GM21723 (cell line): ENCODE data around the gene CREB5.

Experiments
- ATAC-seq: cut with Tn5 transposase; IDR thresholded peaks from one replicate; pipeline ENCODE4 v1.9.1; 2021; ENCODE audit warnings: mild to moderate bottlenecking, moderate library complexity; ENCODE audit not compliant: unreplicated experiment

Gene CREB5

DNA sequence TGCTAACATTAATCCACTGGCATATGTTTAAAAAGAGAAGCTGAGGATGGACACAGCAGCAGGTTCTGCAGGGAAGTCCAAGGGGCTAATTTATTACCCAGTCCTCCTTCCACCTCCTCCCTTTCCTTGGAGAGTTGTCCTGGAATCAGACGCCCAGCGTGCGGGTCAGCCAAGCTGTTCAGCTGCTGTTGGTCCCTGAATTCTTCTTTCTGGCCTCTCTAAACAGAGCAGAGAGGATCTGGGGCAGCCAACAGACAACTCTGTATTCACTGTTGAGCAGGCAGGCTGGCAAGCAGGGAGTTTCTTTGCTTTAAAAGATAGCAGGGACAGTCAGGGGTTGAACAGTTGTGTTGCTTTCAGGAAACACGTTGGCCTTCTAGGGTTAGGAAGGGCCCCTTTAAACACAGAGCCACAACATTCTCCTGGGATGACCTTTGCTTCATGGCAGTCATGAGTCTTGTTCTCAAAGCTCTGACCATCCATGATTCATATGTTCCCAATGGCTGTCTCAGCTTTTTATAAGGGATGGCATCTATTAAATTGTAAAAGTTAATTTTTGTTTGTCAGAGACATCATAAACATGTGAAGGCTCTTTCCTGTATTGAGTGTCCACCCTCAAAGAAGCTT is 217.0 kb downstream of the CREB5 start:
- ATAC-seq = no peak

DNA sequence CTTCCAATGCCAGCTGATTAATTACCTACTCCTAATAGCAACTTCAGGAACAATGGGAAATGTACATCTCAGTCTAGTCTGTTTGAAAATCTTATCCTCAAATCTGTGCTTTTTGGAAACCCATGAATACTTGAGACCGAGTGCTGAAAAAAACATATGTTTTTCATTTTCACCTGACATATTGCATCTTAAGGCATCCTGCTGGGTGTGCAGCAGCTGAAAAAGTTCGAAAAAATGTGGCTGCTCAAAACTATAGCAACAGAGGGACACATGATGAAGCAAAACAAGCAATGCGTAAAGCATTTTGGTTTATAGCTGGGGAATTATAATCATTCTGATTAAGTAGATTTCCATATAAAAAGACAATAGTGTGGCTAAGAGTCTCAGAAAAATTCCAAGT is 218.0 kb downstream of the CREB5 start:
- ATAC-seq = no peak

DNA sequence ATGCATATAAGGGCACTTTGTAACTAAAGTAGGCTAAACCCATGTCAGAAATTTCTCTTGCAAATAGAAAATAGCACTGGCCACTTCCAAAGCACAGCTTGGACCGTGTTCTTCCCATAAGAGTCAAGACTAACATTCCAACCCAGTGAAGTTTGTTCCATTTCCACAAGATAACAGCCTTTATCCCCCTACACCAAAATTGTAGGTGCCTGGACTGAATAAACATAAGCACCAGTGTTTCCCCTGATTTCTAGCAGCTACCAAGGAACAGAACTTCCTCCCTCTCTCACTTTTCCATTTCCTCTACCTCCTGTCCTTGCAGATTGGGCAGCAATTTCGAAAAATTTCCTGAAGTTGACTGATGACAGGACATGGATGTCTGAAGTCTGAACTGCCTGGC is 219.7 kb downstream of the CREB5 start:
- ATAC-seq = no peak

DNA sequence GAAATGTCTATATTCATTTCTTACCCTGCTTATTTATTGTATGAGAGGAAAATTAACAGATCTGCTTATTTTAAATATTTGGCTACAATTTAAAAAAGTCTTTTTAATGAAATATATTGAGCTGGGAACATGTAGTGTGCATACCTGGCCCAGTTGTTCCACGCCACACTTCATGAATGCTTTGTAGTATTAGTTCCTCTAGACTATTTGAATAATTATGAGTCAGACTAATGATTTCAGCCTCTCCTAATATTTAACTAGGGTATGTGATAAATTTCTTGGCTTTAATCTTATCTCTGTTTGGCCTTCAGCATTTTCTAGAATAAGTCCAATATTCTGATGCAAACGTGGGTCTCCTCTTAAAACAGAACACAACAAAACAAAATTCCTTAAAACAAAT is 226.6 kb downstream of the CREB5 start:
- no peak for ATAC-seq

DNA sequence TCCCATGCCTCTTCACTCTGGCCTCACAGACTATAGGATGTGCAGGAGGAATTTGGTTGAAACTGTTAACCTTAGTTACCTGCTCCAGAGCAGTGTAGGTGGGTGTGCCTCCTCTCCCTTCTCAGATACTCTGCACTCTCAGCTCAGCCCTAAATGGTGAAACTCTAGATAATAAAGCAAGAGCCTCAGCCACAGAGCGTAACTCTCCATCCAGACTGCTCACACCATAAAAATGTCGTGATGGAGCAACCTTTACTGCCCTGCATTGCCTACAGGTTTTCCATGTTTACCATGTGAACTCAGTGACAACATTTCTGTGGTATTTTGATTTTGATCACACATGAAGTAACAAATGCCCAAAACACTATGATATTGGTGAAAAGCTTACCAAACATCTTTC is 227.7 kb downstream of the CREB5 start:
- no peak for ATAC-seq

DNA sequence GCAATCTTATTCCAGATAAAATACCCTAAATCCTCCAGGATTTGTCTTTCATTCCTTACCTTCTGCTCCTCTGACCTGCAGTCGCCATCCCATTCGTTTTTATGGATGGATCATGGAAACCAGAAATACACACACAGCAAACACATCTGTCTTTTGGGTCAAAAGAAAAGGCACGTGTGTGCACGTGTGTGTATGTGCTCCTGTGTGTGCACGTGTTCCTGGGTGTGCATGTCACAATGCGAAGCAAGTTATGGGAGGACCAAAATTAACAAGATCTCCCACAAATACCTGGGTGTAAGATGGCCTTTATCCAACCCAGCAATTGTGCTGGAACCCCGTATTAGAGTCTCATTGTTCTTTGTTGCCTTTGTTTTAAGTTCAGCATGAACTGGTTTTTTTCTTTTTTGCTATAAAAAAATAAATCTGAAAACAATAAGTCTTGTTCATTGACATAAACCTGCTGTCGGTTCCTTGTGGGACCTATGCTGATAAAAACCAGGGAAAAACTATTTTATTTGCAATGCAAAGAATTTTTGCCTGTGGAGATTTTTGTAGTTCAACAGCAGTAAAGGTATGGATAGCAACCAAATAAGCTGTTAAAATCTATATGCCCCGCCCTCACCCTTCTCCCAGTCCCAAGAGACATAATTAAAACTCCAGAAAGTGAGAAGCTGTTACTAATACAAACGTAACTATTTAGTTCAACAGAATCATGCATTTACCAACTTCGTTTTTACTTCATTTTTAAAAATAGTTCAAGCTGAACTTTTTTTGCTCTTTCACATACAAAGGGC is 229.6 kb downstream of the CREB5 start:
- ATAC-seq = no peak

DNA sequence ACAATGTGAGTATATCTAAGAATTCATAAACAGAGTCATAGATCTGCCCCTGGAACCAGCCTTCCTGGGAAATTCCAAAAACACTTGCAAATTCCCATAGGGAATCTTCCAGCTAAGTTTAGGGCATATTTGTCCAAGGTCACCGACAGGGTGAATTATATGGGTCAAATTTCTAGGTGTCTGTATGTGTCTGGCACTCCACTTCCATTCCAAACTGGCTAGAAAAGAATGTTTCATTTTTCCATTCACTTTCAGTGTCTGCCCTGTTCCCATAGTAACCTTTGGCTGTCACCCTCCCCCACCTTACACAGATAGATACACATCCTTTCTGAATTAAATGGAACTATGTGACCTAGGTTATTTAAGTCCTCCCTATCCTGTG is 230.9 kb downstream of the CREB5 start:
- ATAC-seq = no peak

DNA sequence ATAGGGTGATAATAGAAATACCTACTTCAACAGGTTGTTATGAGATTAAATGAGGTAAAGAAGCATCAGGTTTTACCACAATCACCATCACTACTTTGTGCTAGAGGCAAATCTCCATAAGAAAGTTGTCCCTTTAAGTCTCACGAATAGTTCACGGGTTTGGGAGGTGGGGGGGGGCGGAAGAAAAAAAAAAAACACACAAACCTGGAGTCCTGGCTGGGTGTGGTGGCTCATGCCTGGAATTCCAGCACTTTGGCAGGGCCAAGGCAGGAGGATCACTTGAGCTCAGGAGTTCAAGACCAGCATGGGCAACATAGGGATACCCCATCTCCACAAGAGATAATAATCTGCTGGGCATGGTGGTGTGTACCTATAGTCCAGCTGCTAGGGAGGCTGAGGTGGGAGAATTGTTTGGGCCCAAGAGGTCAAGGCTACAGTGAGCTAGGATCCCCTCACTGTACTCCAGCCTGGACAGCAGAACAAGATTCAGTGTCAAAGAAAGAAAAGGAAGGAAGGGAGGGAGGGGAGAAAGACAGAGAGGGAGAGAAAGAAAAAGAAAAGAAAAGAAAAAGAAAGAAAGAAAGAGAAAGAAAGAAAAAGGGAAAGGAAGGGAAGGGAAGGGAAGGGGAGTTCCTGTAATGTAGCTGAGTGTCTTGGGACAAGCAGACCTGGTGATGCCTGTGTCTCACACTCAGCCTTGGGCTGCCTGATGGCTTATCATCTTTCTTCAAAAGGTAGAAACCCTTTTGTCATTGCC is 231.4 kb downstream of the CREB5 start:
- ATAC-seq = no peak

DNA sequence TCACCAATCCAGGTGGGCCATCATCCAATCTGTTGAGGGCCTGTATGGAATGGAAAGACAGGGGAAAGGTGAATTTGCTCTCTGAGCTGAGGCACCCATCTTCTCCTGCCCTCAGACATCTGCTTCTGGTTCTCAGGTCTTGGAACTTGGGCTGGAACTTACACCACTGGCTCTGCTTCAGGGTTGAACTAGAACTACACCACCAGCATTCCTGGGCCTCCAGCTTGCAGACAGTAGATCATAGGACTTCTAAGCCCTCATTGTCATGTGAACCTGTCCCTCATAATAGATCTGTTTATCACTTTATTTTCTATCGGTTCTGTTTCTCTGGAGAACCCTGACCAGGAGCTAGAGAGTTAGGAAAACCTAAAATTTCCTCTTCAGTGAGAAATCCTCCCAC is 233.5 kb downstream of the CREB5 start:
- ATAC-seq = no peak

DNA sequence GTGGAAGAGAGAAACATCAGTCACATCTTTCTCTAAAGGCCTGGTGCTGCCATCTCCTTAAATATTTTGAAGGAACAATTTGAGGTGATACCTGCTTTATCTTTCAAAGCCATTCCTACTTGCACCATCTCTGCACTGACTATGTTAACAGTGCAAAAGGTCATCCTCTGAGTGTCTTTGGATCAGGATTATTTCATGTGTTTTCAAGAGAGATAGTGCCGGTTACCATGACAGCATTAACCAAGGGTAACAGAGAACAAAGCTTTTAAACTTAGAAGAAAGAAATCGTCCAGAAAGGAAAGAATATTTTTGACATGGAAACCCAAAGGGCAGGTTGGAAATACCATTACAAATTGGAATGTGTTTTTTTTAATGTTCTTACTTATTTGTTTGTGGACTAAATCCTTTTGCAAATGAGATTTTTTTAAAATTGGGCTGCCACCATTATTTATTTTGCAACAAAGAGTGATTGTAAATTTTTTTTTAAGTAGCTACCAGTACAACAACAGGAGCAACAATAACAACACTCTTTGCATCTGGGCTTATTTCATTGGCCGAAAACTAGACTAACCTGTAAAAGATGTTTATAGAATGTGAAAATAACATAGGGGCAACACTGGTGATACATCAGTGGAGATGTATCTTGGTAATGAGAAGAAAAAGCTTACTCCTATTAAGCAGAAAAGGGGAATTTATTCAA is 234.2 kb downstream of the CREB5 start:
- no peak for ATAC-seq

DNA sequence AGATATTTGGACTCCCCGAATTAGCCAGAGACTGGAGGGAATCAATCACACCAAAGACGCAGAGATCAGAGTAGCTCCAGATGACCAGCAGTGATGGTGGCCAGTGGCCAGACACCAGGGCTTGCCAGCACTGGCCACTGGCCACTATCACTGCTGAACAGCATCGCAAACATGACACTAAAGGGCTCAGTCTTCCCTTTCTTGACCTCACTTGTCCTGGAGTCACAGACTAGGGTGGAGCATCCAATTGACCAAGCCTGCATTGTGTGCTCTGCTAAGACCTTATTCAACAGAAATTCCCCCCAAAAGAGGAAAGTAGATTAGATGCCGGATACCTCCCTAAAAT is 234.7 kb downstream of the CREB5 start:
- no peak for ATAC-seq

DNA sequence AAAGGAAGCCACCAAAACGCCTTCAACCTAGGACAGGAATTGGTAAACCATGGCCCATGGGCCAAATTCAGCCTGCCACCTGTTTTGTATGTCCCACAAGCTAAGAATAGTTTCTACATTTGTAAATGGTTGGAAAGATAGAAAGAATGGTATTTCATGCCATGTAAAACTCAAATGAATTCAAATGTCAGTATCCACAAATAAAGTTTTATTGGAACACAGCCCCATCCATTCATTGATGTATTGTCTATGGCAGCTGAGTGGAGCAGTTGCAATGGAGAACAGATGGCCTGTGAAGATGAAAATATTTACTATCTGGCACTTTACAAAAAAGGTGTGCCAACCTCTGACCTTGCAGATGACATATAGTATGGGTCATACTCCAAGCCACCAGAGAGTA is 236.9 kb downstream of the CREB5 start:
- no peak for ATAC-seq

DNA sequence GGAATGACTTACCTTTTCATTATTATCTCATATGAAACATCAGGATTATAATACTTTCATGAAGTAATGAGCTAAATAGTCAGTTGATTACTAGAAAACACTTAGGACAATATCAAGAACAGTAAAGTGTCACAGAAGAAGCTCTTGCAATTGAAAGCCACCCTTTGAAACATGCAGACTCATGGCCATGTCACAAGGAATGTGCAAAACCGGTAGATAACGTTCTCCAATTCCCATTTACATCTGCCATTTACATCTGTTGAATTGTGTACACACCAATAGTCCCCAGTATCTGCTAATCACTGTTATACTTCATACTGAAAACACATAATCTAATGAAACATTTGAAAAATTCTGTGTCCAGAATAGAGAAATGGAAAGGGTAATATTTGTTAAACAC is 237.5 kb downstream of the CREB5 start:
- no peak for ATAC-seq

DNA sequence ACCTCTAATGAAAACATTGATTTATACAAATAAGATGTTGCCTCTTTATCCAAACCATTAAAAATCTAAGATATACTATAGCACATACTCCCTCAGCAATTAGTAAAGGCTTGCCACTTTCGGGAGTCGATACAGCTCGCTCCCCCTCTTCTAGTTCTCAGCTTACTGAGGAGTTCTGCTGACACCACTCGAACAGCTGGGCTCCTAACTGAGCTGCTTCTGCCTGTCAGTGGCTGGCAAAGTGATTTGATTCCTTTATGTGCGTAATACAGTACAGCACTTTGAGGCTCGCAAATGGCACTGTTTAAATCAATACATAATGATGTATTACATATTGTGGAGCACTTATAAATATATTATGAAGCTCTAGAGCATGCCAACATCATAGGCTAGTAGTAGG is 241.8 kb downstream of the CREB5 start:
- no peak for ATAC-seq

DNA sequence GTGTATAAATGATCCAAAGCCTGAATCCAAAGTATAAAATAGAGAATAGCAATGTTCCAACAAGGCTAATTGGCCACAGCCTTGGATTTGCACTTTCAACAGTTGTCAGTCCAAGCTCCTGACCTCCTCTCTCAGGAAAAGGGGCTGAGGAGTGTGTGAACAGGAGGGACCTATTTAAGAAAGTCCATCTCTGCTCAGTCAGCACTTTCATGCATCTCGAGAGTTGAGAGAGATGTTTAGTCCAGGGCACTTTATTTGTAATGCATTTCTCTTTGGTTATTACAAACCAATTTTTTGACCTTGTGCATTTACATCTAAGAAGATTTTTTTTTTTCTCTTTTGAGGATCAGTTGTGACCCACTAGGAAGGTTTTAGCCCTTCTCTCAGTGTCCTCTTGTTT is 244.2 kb downstream of the CREB5 start:
- no peak for ATAC-seq

DNA sequence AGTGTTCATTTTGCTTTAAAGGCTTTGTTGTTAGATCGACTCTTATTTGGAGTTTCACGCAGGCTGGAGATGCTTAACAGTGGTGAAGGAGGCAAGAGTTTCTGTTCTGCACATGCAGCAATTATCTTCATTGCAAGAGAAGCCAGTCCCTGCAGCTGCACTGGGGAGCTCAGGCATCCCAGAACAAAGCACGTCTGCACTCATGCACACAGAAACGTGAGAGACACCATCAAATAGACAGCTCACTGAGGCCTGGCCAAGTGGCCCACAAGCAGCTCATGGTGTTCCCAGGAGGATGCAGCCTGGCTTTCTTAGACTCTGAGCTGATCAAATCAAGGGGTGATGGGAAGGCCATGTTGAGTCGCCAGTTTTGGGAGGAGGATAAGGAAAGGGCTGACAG is 246.1 kb downstream of the CREB5 start:
- no peak for ATAC-seq

DNA sequence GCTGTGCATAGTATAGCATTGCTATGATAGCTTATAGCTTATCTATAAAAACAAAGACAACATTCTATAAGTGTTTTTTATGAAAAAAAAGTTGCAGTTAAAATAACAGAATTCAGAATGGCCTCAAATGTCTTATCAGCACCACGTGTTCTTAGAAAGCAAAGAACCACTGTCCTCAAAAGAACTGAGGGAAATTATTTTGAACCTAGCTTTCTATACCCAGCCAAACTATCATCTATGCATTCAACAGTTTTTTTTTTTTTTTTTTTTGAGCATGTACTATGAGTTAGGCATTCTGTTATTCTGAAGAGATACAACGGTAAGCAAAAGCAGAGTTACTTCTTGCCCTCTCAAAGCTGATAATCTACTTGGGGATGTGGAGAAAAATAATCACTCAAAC is 247.8 kb downstream of the CREB5 start:
- no peak for ATAC-seq

DNA sequence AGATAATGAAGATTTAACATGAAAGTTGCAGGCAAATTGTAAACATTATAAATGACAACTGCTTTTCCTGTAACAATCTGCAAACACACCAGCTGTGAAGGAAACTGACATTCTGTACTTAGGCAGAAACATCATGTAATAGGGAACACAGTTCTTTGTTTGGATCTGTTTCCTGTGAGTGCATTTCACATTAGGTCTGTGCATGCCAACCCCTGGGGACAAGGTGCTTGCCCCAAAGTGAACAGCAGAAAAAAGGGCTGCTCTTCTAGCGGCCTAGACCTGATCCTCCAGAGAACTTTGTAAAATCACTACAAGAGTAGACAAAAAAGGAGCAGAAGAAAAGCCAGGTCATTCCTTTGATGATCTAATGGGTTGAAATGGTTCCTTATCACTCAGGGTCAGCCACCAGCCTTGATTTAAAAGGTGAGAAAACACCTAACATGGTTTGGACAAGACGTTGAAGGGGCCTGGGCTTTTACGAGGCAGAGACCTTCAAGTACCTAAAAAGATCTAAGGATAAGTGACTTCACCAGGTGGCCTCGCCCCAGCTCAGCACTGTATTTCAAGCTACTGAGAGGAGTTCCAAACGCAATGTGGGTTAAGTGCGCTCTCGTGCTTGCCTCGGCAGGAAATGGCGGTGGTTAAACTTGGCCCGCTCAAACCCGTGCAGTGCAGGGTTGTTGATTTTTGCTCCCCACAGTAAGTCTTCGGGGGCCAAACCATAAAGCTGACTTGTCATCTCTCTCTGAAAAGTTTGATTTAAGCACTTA is 249.7 kb downstream of the CREB5 start:
- ATAC-seq = no peak

DNA sequence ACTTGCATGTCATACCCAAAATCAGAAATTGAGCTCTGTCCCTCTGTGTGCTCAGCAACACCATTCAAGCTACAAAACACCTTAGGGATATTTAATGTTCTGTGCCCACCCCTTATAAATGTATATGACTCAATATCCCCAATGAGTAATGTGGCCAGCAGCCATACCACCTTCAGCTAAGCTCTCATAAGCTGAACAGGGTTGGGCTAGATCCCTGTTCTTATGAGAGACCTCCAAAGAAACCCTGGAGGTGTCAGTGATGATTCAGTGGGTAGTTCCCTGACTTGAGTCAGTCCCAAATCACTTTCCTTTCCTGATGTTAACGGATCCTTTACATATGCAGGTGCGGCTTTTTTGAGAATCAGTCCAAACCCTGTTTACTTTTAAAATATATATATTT is 253.8 kb downstream of the CREB5 start:
- ATAC-seq = no peak

DNA sequence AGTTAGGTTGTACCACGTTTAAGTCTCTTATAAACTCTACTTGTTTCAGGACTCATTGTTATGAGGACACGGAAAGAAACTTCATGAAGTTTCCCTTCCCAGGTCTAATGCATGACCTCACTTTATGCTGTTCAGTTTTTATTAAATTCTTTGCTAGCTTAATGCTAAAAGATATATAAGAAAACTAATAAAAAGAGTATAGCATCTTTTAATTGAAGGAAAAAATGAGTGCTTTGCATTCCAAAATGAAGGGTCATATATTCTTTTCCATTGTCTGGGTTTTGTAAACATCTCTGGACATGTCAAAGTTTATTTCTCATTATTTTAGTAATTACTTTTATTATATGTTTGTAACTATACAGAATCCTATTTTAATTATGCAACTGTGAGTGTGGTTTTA is 255.8 kb downstream of the CREB5 start:
- no peak for ATAC-seq

DNA sequence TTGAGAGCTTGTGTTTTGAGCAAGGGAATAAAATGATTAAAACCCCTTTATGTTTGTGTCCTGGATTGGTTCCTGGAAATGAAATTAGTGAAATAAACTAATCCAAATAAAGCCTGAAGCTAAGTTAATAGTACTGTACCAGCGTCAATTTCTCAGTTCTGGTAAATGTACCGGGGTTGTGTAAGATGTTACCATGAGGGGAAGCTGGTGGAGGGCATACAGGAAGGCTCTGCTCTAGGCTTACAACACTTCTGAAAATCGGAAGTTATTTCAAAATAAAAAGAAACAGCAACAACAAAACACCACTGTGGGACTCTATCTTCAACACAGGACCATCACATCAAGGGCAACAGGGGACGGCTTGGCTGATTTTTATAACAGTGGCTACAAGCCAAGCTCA is 257.0 kb downstream of the CREB5 start:
- no peak for ATAC-seq
